ENCODE data around the gene MDM1. TPM values are rescaled to one million over a fixed set of nuclear protein-coding genes. Genes with fewer than 3 reads are reported as not detected.

Gene MDM1
- total and polyA plus RNA-seq, 2 donors = 27.6 to 28.5 TPM

DNA sequence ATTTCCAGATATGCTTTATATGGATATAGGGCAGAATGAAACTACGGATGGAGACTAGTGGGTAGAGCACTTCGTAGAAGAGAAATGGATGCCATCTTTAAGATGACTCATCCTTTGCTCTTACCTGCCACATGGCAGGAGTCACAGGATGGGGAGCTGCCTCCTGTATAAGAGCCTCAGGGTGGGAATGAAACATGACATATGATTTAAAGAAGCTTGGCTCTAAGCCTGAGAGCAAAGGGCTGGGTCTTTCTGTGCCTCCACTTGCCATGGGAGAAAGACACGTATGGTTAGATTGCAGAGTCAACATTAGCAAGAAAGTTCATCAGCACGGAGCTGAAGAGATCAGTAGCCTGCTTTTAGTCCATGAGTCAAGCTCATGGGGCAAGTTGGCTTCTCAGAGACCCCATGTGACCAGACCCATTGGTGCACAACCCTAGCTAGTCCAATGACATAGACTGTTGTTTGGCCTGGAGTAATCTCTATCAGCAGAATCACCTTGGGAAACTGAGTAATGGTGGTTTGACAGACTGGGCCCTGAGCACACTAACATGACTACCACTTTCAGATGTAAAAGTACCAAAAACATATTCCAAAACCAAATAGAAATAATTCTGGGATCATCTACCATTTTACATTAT, 40.6 kb downstream of the MDM1 start:
- 97% methylated on average over 4 of the region's 4 CpGs for WGBS
- H3K4me3 ChIP-seq (ENCODE audit: low read length in 2 of 2) = no peak overlapping the region

DNA sequence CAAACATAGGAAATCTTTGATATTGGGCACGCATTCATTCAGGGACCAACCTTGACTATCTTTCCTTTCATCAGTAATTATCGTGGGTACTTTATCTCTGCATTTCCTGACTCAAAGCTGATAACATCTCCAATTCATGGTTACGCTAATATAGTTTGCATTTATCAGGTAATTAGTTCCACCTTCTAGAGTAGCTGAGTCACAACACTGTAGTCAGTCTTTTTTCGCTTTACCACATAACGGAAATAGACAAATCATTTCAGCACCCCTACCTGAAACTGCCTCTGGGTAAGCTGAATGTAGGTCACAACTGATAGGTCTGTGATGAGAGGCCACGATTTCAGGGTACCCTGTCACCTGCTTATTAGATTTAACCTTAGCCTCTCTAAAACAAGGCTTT, 42.0 kb downstream of the MDM1 start:
- peak in 7 of 9 donors; percentile 6 to 48 (median 19) for DNase-seq (ENCODE audit: low read depth in 6 of 9, low spot score in 9 of 9)
- 56% methylated on average over 6 of the region's 6 CpGs for WGBS
- H3K4me1 ChIP-seq (ENCODE audit: control insufficient read depth in 2 of 2, insufficient read depth in 2 of 2, low read length in 2 of 2) = no peaks in the 10 kb centered on the region

More for the DNA sequence above, 40.6 kb downstream of the MDM1 start:
- H3K27ac ChIP-seq (ENCODE audit: low read depth in 1 of 2, low read length in 1 of 2) = no peak overlapping the region
- no peaks in the 10 kb centered on the region for H3K9me3 ChIP-seq (ENCODE audit: control insufficient read depth in 2 of 2, insufficient read depth in 1 of 2, low read length in 1 of 2)
- H3K36me3 ChIP-seq (ENCODE audit: control insufficient read depth in 2 of 2, insufficient read depth in 2 of 2, low read length in 1 of 2) = peaks cover 0 to 6% of the 10 kb centered on the region in 2 donors
- no peak for DNase-seq (ENCODE audit: low read depth in 6 of 9, low spot score in 9 of 9)
- H3K27me3 ChIP-seq (ENCODE audit: control insufficient read depth in 2 of 2, insufficient read depth in 1 of 2, low read length in 1 of 2) = no peaks in the 10 kb centered on the region
- H3K4me1 ChIP-seq (ENCODE audit: control insufficient read depth in 2 of 2, insufficient read depth in 2 of 2, low read length in 2 of 2) = no peaks in the 10 kb centered on the region

DNA sequence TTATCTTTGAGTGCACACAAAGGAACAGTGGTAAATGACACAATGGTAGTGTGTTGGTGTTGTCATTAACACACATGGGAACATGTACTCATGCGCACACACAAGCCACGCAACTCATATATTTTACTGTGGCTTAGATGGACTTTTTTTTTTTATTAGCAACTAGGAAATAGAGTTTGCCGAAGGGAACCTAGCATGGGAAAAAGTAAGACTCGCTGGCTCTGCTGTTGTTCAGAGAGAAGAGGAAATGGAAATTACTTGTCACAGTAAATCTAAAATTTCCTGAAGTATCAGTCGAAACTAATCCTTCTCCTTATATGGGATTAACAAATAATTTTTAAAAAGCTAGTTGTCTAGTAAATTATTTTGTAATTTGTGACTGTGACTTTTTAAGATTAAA, 45.1 kb downstream of the MDM1 start:
- Histone ChIP-seq H3K27me3 (ENCODE audit: control insufficient read depth in 2 of 2, insufficient read depth in 1 of 2, low read length in 1 of 2) (no peaks in the 10 kb centered on the region), H3K4me1 (ENCODE audit: control insufficient read depth in 2 of 2, insufficient read depth in 2 of 2, low read length in 2 of 2) (no peaks in the 10 kb centered on the region), H3K36me3 (ENCODE audit: control insufficient read depth in 2 of 2, insufficient read depth in 2 of 2, low read length in 1 of 2) (no peaks in the 10 kb centered on the region), H3K4me3 (ENCODE audit: low read length in 2 of 2) (no peak overlapping the region), H3K27ac (ENCODE audit: low read depth in 1 of 2, low read length in 1 of 2) (no peak overlapping the region), H3K9me3 (ENCODE audit: control insufficient read depth in 2 of 2, insufficient read depth in 1 of 2, low read length in 1 of 2) (peaks cover 0 to 3% of the 10 kb centered on the region in 2 donors)
- 84% methylated on average over 5 of the region's 5 CpGs for WGBS
- no peak for DNase-seq (ENCODE audit: low read depth in 6 of 9, low spot score in 9 of 9)

More for the DNA sequence above, 42.0 kb downstream of the MDM1 start:
- Histone ChIP-seq H3K4me3 (ENCODE audit: low read length in 2 of 2) (no peak overlapping the region), H3K9me3 (ENCODE audit: control insufficient read depth in 2 of 2, insufficient read depth in 1 of 2, low read length in 1 of 2) (peaks cover 0 to 3% of the 10 kb centered on the region in 2 donors), H3K36me3 (ENCODE audit: control insufficient read depth in 2 of 2, insufficient read depth in 2 of 2, low read length in 1 of 2) (peaks cover 0 to 5% of the 10 kb centered on the region in 2 donors), H3K27me3 (ENCODE audit: control insufficient read depth in 2 of 2, insufficient read depth in 1 of 2, low read length in 1 of 2) (no peaks in the 10 kb centered on the region), H3K27ac (ENCODE audit: low read depth in 1 of 2, low read length in 1 of 2) (no peak overlapping the region)

DNA sequence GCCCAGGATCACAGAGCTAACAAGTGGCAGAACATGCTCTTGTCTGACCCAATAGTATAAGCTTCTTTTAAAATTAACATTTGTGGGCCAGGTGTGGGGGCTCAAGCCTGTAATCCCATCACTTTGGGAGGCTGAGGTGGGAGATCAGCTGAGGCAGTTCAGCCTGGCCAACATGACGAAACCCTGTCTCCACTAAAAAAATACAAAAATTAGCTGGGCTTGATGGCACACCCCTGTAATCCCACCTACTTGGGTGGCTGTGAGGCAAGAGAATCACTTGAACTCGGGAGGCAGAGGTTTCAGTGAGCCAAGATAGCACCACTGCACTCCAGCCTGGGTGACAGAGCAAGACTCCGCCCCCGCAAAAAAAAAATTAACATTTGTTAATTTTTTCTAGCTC, 45.8 kb downstream of the MDM1 start:
- 93% methylated on average over 4 of the region's 4 CpGs for WGBS

DNA sequence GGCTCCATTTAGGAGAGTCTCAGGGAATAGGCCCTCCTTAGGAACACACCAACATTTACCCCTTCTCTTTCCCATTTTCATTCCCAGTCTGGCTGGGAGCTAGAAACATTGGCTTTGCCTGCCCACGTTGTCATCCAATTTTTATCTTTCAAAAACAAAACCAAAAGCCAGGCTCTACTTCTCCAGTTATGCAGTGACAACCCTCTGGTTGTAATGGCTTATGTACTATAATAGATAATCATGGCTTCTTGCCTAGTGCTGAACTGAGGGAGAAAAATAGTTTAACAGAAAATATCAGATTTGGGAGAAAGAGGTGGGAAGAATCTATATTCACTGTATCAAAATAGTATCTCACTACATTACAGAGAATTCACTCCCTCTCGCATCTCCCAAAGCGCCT, 46.6 kb downstream of the MDM1 start:
- 97% methylated on average over 3 of the region's 3 CpGs for WGBS
- Histone ChIP-seq H3K36me3 (ENCODE audit: control insufficient read depth in 2 of 2, insufficient read depth in 2 of 2, low read length in 1 of 2) (no peaks in the 10 kb centered on the region), H3K4me1 (ENCODE audit: control insufficient read depth in 2 of 2, insufficient read depth in 2 of 2, low read length in 2 of 2) (no peaks in the 10 kb centered on the region), H3K27ac (ENCODE audit: low read depth in 1 of 2, low read length in 1 of 2) (no peak overlapping the region), H3K27me3 (ENCODE audit: control insufficient read depth in 2 of 2, insufficient read depth in 1 of 2, low read length in 1 of 2) (no peaks in the 10 kb centered on the region), H3K9me3 (ENCODE audit: control insufficient read depth in 2 of 2, insufficient read depth in 1 of 2, low read length in 1 of 2) (peaks cover 0 to 3% of the 10 kb centered on the region in 2 donors), H3K4me3 (ENCODE audit: low read length in 2 of 2) (no peak overlapping the region)
- DNase-seq (ENCODE audit: low read depth in 6 of 9, low spot score in 9 of 9) = no peak

More for the DNA sequence above, 45.8 kb downstream of the MDM1 start:
- Histone ChIP-seq H3K36me3 (ENCODE audit: control insufficient read depth in 2 of 2, insufficient read depth in 2 of 2, low read length in 1 of 2) (no peaks in the 10 kb centered on the region), H3K4me3 (ENCODE audit: low read length in 2 of 2) (no peak overlapping the region), H3K27ac (ENCODE audit: low read depth in 1 of 2, low read length in 1 of 2) (no peak overlapping the region), H3K27me3 (ENCODE audit: control insufficient read depth in 2 of 2, insufficient read depth in 1 of 2, low read length in 1 of 2) (no peaks in the 10 kb centered on the region), H3K4me1 (ENCODE audit: control insufficient read depth in 2 of 2, insufficient read depth in 2 of 2, low read length in 2 of 2) (no peaks in the 10 kb centered on the region), H3K9me3 (ENCODE audit: control insufficient read depth in 2 of 2, insufficient read depth in 1 of 2, low read length in 1 of 2) (peaks cover 0 to 3% of the 10 kb centered on the region in 2 donors)
- no peak for DNase-seq (ENCODE audit: low read depth in 6 of 9, low spot score in 9 of 9)

DNA sequence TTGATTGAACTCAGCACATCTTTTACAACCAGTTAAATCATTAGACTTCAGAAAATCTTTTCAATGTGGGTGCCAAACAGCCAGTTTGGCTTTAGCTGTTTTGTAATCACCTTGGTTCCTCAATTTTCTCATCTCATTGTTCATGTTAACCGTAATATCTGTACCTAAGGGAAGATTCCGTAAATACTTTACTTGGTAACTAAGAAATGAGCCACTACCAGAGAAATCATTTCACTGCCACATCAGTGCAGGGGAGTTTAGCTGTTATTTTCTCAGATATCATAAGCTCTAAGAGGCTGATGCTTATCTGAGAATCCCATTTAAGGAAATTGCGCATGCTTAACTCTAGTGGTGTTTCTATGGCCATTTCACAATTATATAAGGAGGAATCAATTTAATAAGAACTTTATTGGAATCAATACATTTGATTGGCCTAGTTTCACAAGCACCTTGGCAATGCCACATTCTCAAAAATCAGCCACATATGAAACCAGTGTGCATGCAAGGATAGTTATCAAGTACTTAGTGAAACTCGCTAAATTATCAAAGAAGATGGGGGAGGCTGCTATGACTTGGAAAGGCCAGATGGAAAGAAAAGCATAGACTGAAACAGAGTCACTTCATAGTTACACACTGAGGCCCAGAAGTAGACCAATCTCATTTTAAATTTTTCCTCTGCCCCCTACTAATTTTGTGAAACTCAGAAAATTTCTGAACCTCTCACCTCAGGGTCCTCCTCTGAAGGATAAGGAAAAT, 50.7 kb downstream of the MDM1 start:
- no peak overlapping the region for H3K27ac ChIP-seq (ENCODE audit: low read depth in 1 of 2, low read length in 1 of 2)
- WGBS = 96% methylated on average over 4 of the region's 4 CpGs
- no peak overlapping the region for H3K4me3 ChIP-seq (ENCODE audit: low read length in 2 of 2)
- peaks cover 0 to 3% of the 10 kb centered on the region in 2 donors for H3K9me3 ChIP-seq (ENCODE audit: control insufficient read depth in 2 of 2, insufficient read depth in 1 of 2, low read length in 1 of 2)
- no peaks in the 10 kb centered on the region for H3K27me3 ChIP-seq (ENCODE audit: control insufficient read depth in 2 of 2, insufficient read depth in 1 of 2, low read length in 1 of 2)
- H3K4me1 ChIP-seq (ENCODE audit: control insufficient read depth in 2 of 2, insufficient read depth in 2 of 2, low read length in 2 of 2) = no peaks in the 10 kb centered on the region
- no peaks in the 10 kb centered on the region for H3K36me3 ChIP-seq (ENCODE audit: control insufficient read depth in 2 of 2, insufficient read depth in 2 of 2, low read length in 1 of 2)
- DNase-seq (ENCODE audit: low read depth in 6 of 9, low spot score in 9 of 9) = no peak

DNA sequence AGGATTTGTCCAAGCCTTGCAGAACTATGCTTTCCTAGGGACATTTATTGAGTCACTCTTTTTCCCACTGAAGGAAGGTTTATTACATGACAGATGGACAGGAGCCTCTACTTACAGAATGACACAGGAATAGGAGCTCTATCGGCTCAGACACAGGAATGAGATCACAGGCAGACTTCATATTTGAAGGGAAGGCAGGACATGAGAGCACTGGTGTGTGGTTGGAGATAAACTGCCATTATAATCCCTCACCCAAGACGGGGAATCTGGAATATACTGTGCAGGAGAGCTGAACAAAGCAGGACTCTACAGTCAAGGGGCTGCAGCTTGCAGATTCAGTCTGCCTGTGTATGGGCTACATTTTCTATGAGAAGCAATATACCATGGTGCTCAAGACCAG, 51.9 kb downstream of the MDM1 start:
- Histone ChIP-seq H3K27me3 (ENCODE audit: control insufficient read depth in 2 of 2, insufficient read depth in 1 of 2, low read length in 1 of 2) (no peaks in the 10 kb centered on the region), H3K36me3 (ENCODE audit: control insufficient read depth in 2 of 2, insufficient read depth in 2 of 2, low read length in 1 of 2) (no peaks in the 10 kb centered on the region), H3K9me3 (ENCODE audit: control insufficient read depth in 2 of 2, insufficient read depth in 1 of 2, low read length in 1 of 2) (no peaks in the 10 kb centered on the region), H3K4me1 (ENCODE audit: control insufficient read depth in 2 of 2, insufficient read depth in 2 of 2, low read length in 2 of 2) (no peaks in the 10 kb centered on the region), H3K27ac (ENCODE audit: low read depth in 1 of 2, low read length in 1 of 2) (no peak overlapping the region), H3K4me3 (ENCODE audit: low read length in 2 of 2) (no peak overlapping the region)
- DNase-seq (ENCODE audit: low read depth in 6 of 9, low spot score in 9 of 9) = no peak
- 96% methylated on average over 2 of the region's 2 CpGs for WGBS

DNA sequence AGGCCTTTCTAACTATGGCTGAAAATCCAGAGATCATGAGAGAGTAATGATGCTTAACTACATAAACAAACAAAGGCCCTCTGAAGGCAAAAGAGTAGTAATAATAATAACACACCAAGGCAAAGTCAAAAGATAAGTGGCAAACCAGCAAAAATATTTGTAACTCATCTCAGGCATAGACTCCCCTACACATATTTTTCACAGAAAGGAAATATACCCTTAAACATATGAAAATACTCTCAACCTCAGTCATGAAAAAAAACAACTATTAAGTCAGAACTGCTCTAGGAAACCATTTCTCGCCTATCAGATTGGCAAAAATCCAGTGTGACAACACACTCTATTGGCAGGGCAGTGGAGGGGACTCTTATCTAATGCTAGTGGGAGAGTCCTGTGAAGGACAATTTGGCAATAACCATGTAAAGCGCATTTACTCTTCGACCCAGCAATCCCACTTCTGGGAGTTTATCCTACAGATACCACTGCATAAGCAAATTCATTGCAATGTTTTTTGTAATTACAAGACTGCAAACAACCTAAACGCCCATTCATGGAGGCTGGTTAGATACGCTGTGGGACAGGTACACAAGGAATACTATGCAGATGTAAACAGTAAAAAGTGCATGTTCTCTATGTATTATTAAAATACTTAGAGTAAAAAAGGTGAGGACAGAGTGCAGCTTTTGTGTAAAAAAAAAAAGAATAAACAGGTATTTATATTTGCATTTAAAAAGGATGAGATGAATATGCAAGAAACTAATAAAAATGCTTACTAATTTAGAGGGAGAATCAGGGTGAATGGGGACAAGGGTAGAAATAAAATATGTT, 52.7 kb downstream of the MDM1 start:
- Histone ChIP-seq H3K4me3 (ENCODE audit: low read length in 2 of 2) (no peak overlapping the region), H3K27ac (ENCODE audit: low read depth in 1 of 2, low read length in 1 of 2) (no peak overlapping the region), H3K27me3 (ENCODE audit: control insufficient read depth in 2 of 2, insufficient read depth in 1 of 2, low read length in 1 of 2) (no peaks in the 10 kb centered on the region), H3K4me1 (ENCODE audit: control insufficient read depth in 2 of 2, insufficient read depth in 2 of 2, low read length in 2 of 2) (no peaks in the 10 kb centered on the region), H3K36me3 (ENCODE audit: control insufficient read depth in 2 of 2, insufficient read depth in 2 of 2, low read length in 1 of 2) (no peaks in the 10 kb centered on the region), H3K9me3 (ENCODE audit: control insufficient read depth in 2 of 2, insufficient read depth in 1 of 2, low read length in 1 of 2) (no peaks in the 10 kb centered on the region)
- WGBS = 97% methylated on average over 5 of the region's 5 CpGs
- no peak for DNase-seq (ENCODE audit: low read depth in 6 of 9, low spot score in 9 of 9)

Data from thymus (tissue), 11 donors.